Activated CD8-positive, alpha-beta memory T cell treated with anti-CD3 and anti-CD28 coated beads for 36 hours (primary cell): ENCODE results near the gene REN. TPM values are rescaled to one million over a fixed set of nuclear protein-coding genes. Genes with fewer than 3 reads are reported as not detected.

Experiments
- CTCF ChIA-PET: fragments of 350-600 bp; sonication (Branson Sonifier 250); formaldehyde crosslinking; loops from one replicate; lab custom pipeline; 2021; ENCODE audit warnings: antibody characterized with exemption; lab: Charles Lee
- POLR2A ChIA-PET: fragments of 350-600 bp; sonication (Branson Sonifier 250); formaldehyde crosslinking; loops from one replicate; lab custom pipeline; 2021; ENCODE audit warnings: antibody characterized with exemption; lab: Charles Lee
- total RNA-seq, 2 experiments: library from RNA; stranded (reverse); gene quantifications; one replicate each; pipeline ENCODE4 v1.2.3, GENCODE V29; 2021

REN gene
- not detected for total RNA-seq

- ChIA-PET CTCF (interaction anchor here (1.3 to 2.9 kb wide), 3 partner anchors 41 to 265 kb away, joined by 3 to 9 read pairs (median 3); no protein-coding TSS in a partner anchor), POLR2A (no interaction called here)
Observed at GRCh38 chr1:204166219-204166618, at the start of gene REN. REN (minus strand) TSS chr1:204166337; CDS start chr1:204166293, 44 bp downstream.

- ChIA-PET CTCF (interaction anchor here (0.6 to 1.4 kb wide), 2 partner anchors 150 to 944 kb away, joined by 3 to 8 read pairs; no protein-coding TSS in a partner anchor), POLR2A (no interaction called here)
Observed at GRCh38 chr1:204213668-204214662, 47.8 kb upstream of the REN start, which contains the start of gene GOLT1A. GOLT1A (minus strand) TSS chr1:204213988; CDS start chr1:204213906, 82 bp downstream.

DNA sequence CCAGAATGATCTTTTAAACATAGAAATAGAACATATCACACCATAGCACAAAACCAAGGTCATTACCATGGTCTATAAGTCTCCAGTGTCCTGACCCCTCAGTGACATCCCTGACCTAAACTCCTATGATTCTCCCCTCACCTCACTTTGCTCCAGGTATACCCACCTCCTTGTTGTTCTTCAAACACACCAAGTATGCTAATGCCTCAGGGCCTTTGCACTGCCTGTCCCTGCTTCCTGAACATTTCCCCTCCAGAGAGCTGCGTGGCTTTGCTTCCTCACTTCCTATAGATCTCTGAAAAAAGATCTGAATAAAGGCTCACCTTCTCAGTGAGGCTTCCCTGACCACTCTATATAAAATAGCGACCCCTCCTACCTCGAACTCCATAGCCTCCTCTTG is 46.6 kb upstream of the REN start:
- CTCF ChIA-PET: no interaction called here
- POLR2A ChIA-PET: no interaction called here

DNA sequence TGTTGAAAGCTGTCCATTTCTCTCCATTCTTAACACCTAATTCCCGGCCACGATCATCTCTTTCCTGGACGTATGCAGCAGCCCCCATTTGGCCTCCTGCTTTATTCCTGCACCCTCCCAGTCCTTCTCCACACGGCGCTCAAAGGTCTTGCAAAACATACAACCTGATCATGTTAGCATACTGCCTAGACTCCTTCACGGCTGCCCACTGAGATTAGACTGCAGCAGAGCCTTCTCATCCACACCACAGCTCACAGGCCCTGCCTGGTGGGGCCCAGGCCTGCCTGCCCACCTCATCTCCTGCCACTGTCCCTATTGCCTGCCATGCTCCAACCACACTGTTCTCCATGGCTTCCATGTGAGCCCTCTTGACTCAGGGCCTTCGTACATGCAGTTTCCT is 44.9 kb upstream of the REN start:
- ChIA-PET POLR2A (interaction anchor here (0.8 kb wide), 1 partner anchor 412 kb away, joined by 3 read pairs; no protein-coding TSS in a partner anchor), CTCF (no interaction called here)

DNA sequence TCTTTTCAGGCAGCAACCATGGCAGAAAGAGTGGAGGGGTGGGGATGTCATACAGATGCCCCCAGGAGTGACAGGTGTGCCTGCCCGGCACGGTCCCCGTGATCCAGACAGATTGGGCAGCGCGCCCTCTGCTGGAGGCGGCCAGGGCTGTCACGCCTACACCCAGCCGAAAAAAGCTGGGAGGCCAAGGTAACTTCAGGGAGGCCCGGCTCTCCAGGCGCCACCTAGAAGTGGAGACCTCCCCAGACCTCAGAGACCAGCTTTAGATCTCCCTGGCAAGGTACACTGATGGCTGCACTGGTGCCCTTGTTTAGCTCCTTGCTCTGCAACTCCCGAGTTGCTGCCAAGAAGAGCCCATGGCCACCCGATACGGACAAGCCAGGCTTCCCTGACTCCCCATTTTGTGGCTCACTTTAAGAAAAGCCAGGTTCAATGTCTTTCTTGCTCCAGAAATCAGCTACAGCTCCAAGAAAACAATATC is 41.0 kb upstream of the REN start:
- ChIA-PET POLR2A (no interaction called here), CTCF (interaction anchor here (0.6 to 1.9 kb wide), 11 partner anchors 9 to 288 kb away, joined by 3 to 13 read pairs (median 5); partner anchors contain the start of gene REN)

GRCh38 chr1:204206121-204206520 is 40.0 kb upstream of the REN start:
- ChIA-PET CTCF (interaction anchor here (0.6 to 1.9 kb wide), 6 partner anchors 14 to 375 kb away, joined by 3 to 13 read pairs (median 7); partner anchors contain the start of gene REN), POLR2A (no interaction called here)

GRCh38 chr1:204205486-204205885 is 39.3 kb upstream of the REN start:
- ChIA-PET POLR2A (no interaction called here), CTCF (interaction anchor here (0.8 to 1.9 kb wide), 3 partner anchors 13 to 55 kb away, joined by 7 read pairs; no protein-coding TSS in a partner anchor)

GRCh38 chr1:204204944-204205343 is 38.8 kb upstream of the REN start:
- ChIA-PET POLR2A (no interaction called here), CTCF (interaction anchor here (0.6 to 1.5 kb wide), 2 partner anchors 42 to 867 kb away, joined by 5 to 7 read pairs; no protein-coding TSS in a partner anchor)

- POLR2A ChIA-PET: no interaction called here
- CTCF ChIA-PET: interaction anchor here (0.7 kb wide), 1 partner anchor 27 kb away, joined by 4 read pairs; no protein-coding TSS in a partner anchor
Observed at GRCh38 chr1:204203206-204203767, 37.1 kb upstream of the REN start.

GRCh38 chr1:204202481-204202880 is 36.3 kb upstream of the REN start:
- CTCF ChIA-PET: no interaction called here
- POLR2A ChIA-PET: no interaction called here

DNA sequence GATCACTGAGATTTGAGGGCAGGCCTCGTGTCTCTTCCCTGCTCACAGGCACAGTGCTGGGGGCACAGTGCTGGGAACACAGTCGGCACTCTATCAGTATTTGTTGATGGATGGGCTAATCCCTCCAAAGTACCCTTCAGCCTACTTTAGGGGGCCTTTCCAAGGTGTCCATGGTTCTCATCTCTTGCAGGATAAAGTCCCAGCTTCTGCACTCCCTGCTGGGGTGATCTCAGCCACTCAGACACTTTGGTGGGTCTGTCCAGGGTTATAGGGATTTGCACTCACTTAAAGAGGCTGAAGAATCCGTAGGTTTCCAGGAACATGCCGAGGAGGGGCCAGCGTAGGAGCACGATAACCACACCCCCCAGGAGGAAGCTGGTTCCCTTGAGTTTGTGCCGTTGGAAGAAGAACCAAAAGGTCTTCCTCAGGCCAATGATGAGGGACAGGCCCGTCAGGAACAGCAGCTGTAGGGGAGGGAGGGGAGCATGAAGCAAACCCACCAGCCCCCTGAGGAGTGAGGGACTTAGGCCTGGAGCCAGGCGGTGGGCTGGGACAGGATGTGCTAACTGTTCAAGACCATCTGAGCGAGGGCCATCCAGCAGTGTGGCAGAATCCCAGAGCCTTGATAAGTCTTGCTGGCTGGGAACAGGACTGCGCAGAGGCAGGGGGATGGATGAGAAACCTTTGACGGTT is 35.4 kb upstream of the REN start:
- ChIA-PET CTCF (no interaction called here), POLR2A (no interaction called here)

GRCh38 chr1:204199579-204199978 is 33.4 kb upstream of the REN start:
- CTCF ChIA-PET: interaction anchor here (1.5 kb wide), 1 partner anchor 164 kb away, joined by 4 read pairs; no protein-coding TSS in a partner anchor

GRCh38 chr1:204198348-204199340 is 32.5 kb upstream of the REN start:
- POLR2A ChIA-PET: no interaction called here
- CTCF ChIA-PET: interaction anchor here (1.2 to 1.5 kb wide), 2 partner anchors 8 to 165 kb away, joined by 4 to 5 read pairs; no protein-coding TSS in a partner anchor

More at GRCh38 chr1:204199579-204199978, 33.4 kb upstream of the REN start:
- POLR2A ChIA-PET: no interaction called here

DNA sequence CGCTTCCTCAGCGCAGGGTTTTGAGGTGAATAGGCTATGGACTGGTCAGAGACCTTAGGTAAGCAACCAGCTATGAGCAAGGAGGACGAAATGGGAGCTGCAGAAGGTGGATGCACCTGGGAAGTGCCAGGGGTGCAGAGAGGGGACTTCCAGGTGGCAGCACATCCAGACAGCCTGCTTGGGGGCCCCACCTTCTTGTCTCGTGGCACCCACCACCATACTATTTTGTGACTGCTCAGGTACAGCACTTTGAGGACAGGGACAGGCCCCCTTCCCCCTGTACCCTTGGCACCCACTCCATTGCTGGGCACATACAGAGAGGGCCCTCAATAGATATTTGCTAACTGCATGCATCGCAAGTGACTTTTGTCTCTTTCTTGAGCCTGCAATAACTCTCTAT is 30.9 kb upstream of the REN start:
- ChIA-PET POLR2A (no interaction called here), CTCF (no interaction called here)

GRCh38 chr1:204196068-204196795 is 30.1 kb upstream of the REN start, which contains the start of gene KISS1:
KISS1 (minus strand) TSS chr1:204196491; CDS start chr1:204192876, 3,615 bp downstream.
- CTCF ChIA-PET: no interaction called here
- POLR2A ChIA-PET: no interaction called here

DNA sequence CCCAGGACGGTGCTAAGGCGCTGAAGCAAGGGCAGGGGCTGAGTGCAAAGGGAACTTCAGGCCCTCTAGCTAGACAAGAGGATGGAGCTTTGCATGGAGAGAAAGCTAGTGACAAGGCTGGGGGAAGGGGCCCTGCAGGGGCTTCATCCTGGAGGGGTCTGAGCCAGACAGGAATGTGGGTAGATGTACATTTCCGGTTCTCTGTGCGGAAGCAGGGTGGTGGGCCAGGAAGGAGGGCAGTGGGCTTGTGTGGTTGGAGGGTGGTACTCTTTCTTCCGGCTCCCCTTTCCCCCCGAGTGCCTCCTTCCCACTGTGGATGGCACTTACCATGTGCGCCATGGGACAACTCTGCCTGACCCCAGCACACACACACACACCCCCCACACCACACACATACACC is 28.6 kb upstream of the REN start:
- ChIA-PET POLR2A (no interaction called here), CTCF (no interaction called here)

- ChIA-PET CTCF (no interaction called here), POLR2A (no interaction called here)
Observed at GRCh38 chr1:204194080-204194479, 27.9 kb upstream of the REN start.
